Tibial nerve (tissue), 3 donors: Measurements from ENCODE around the gene NBPF19.
"Not testable (repeated sequence)": the region's sequence is repeated elsewhere in the genome, so short reads cannot be mapped to it uniquely, and the experiment has no call there.

ENCODE experiments used
- CTCF ChIP-seq, 5 experiments: fragments of 200-600 bp in 3 of 5; fragments of 450-650 bp in 2 of 5; sonication (generic) in 3 of 5; IDR thresholded peaks; one replicate each; pipeline ENCODE4 v1.5.1; 2016 to 2019; ENCODE audit warnings: antibody characterized with exemption in 5 of 5, mild to moderate bottlenecking in 3 of 5, moderate library complexity in 2 of 5
- POLR2A ChIP-seq, 2 donors: fragments of 450-650 bp; IDR thresholded peaks; one replicate each; pipeline ENCODE4 v1.6.1; 2017; ENCODE audit warnings: antibody characterized with exemption in 2 of 2, mild to moderate bottlenecking in 2 of 2, moderate library complexity in 2 of 2

- not testable (repeated sequence) for TF ChIP-seq CTCF, POLR2A (IDR thresholded peaks at IDR 0.05)
Measured at GRCh38 chr1:149428317-149428716, 46.5 kb upstream of the NBPF19 start.
